GM23338 (cell line): ENCODE measurements around the gene IQSEC3. TPM values are rescaled to one million over a fixed set of nuclear protein-coding genes. Genes with fewer than 3 reads are reported as not detected.

Experiments
- ATAC-seq: fragments of 200-7000 bp; cut with Tn5 transposase; 3 replicates; pipeline ENCODE4 v1.9.1; 2020
- DNase-seq: peaks from one replicate; pipeline ENCODE4 v3.0.0-alpha.2; 2015; ENCODE audit warnings: low spot score
- H2AFZ ChIP-seq: fragments of 200-600 bp; sonication (generic); 2 replicates; pipeline ENCODE4 v1.8.0; 2016; ENCODE audit warnings: antibody characterized with exemption, mild to moderate bottlenecking, moderate library complexity
- H3F3A ChIP-seq: fragments of 200-600 bp; sonication (generic); replicated peaks from 2 replicates; pipeline ENCODE4 v1.8.0; 2017; ENCODE audit warnings: antibody characterized with exemption, mixed run types, low read depth
- H3K27ac ChIP-seq: fragments of 200-600 bp; sonication (generic); 2 replicates; pipeline ENCODE4 v1.6.1; 2016; ENCODE audit warnings: low read depth
- H3K27me3 ChIP-seq: fragments of 200-600 bp; sonication (generic); 2 replicates; pipeline ENCODE4 v1.8.0; 2016; ENCODE audit warnings: mild to moderate bottlenecking, mixed run types, moderate library complexity; ENCODE audit not compliant: insufficient read depth
- H3K36me3 ChIP-seq: fragments of 200-600 bp; sonication (generic); 2 replicates; pipeline ENCODE4 v1.8.0; 2016; ENCODE audit warnings: mild to moderate bottlenecking; ENCODE audit not compliant: insufficient read depth
- H3K4me1 ChIP-seq: fragments of 200-600 bp; sonication (generic); 2 replicates; pipeline ENCODE4 v1.8.0; 2016; ENCODE audit warnings: mild to moderate bottlenecking, moderate library complexity; ENCODE audit not compliant: insufficient read depth
- H3K4me2 ChIP-seq: fragments of 200-600 bp; sonication (generic); 2 replicates; pipeline ENCODE4 v1.7.1; 2017; ENCODE audit warnings: mixed run types
- H3K4me3 ChIP-seq: fragments of 200-600 bp; sonication (generic); 2 replicates; pipeline ENCODE4 v1.6.1; 2016; ENCODE audit warnings: mixed run types
- H3K79me2 ChIP-seq: fragments of 200-600 bp; sonication (generic); replicated peaks from 2 replicates; pipeline ENCODE4 v1.8.0; 2017; ENCODE audit warnings: mild to moderate bottlenecking; ENCODE audit not compliant: insufficient read depth
- H3K9me2 ChIP-seq: fragments of 200-600 bp; sonication (generic); 2 replicates; pipeline ENCODE4 v1.8.0; 2017; ENCODE audit not compliant: insufficient read depth
- H4K20me1 ChIP-seq: fragments of 200-600 bp; sonication (generic); replicated peaks from 2 replicates; pipeline ENCODE4 v1.8.0; 2017; ENCODE audit warnings: mild to moderate bottlenecking; ENCODE audit not compliant: insufficient read depth
- H3K27ac Mint-ChIP-seq: 2 replicates; pipeline ENCODE4 v1.8.0; 2020; ENCODE audit warnings: inconsistent platforms, mild to moderate bottlenecking, moderate library complexity, mixed read lengths
- H3K27me3 Mint-ChIP-seq: 3 replicates; pipeline ENCODE4 v1.8.0; 2022; ENCODE audit warnings: low read depth, mild to moderate bottlenecking, moderate library complexity, mixed read lengths, inconsistent platforms; ENCODE audit not compliant: insufficient read depth, poor library complexity
- H3K36me3 Mint-ChIP-seq: 3 replicates; pipeline ENCODE4 v1.8.0; 2021; ENCODE audit warnings: low read depth, mild to moderate bottlenecking, inconsistent platforms, moderate library complexity, mixed read lengths
- H3K4me1 Mint-ChIP-seq: 3 replicates; pipeline ENCODE4 v1.8.0; 2020; ENCODE audit warnings: mild to moderate bottlenecking, inconsistent platforms, mixed read lengths
- H3K4me3 Mint-ChIP-seq: 3 replicates; pipeline ENCODE4 v1.8.0; 2021; ENCODE audit warnings: moderate library complexity, mild to moderate bottlenecking, inconsistent platforms, mixed read lengths
- H3K9me3 Mint-ChIP-seq: 3 replicates; pipeline ENCODE4 v1.8.0; 2020; ENCODE audit warnings: moderate library complexity, mild to moderate bottlenecking, inconsistent platforms, mixed read lengths
- CREB1 ChIP-seq: fragments of 250-450 bp; sonication (Bioruptor Pico); IDR thresholded peaks from 2 replicates; pipeline ENCODE4 v1.5.0; 2020; ENCODE audit warnings: low read depth, mild to moderate bottlenecking, moderate library complexity
- CTCF ChIP-seq, 2 experiments: fragments of 200-600 bp in 1 of 2; sonication (generic) in 1 of 2; conservative IDR thresholded peaks; 2 replicates each; pipeline versions ENCODE4 v1.5.1 to v1.6.1; 2016 to 2017; ENCODE audit warnings: antibody characterized with exemption in 2 of 2, low read depth in 2 of 2, mild to moderate bottlenecking in 2 of 2, moderate library complexity in 1 of 2
- ETS1 ChIP-seq: IDR thresholded peaks from 2 replicates; pipeline ENCODE4 v1.6.1; 2016; ENCODE audit warnings: antibody characterized with exemption
- EZH2 ChIP-seq: fragments of 200-600 bp; sonication (generic); IDR thresholded peaks from one replicate; pipeline ENCODE4 v1.8.0; 2017; ENCODE audit warnings: antibody characterized with exemption, mild to moderate bottlenecking, low read depth; ENCODE audit not compliant: unreplicated experiment
- EZH2phosphoT487 ChIP-seq: fragments of 200-600 bp; sonication (generic); IDR thresholded peaks from one replicate; pipeline ENCODE4 v1.8.1; 2018; ENCODE audit warnings: antibody characterized with exemption; ENCODE audit not compliant: unreplicated experiment
- JUNB ChIP-seq: IDR thresholded peaks from one replicate; pipeline ENCODE4 v1.6.1; 2016; ENCODE audit warnings: antibody characterized with exemption; ENCODE audit not compliant: unreplicated experiment
- NANOG ChIP-seq: IDR thresholded peaks from 2 replicates; pipeline ENCODE4 v1.6.1; 2016; ENCODE audit warnings: antibody characterized with exemption, borderline replicate concordance
- POLR2AphosphoS5 ChIP-seq: IDR thresholded peaks from 2 replicates; pipeline ENCODE4 v1.6.1; 2016; ENCODE audit warnings: antibody characterized with exemption, low read depth
- REST ChIP-seq: IDR thresholded peaks from one replicate; pipeline ENCODE4 v1.6.1; 2018; ENCODE audit warnings: antibody characterized with exemption; ENCODE audit not compliant: unreplicated experiment
- STAT1 ChIP-seq: IDR thresholded peaks from one replicate; pipeline ENCODE4 v1.6.1; 2016; ENCODE audit warnings: antibody characterized with exemption; ENCODE audit not compliant: unreplicated experiment
- ZNF114 ChIP-seq: fragments of 250-450 bp; sonication (Bioruptor Pico); IDR thresholded peaks from 2 replicates; pipeline ENCODE4 v1.5.0; 2020; ENCODE audit warnings: mild to moderate bottlenecking, moderate library complexity
- ZNF331 ChIP-seq: fragments of 250-450 bp; sonication (Bioruptor Pico); IDR thresholded peaks from 2 replicates; pipeline ENCODE4 v1.5.0; 2020; ENCODE audit warnings: low read depth, mild to moderate bottlenecking, moderate library complexity
- ZNF462 ChIP-seq: fragments of 250-450 bp; sonication (Bioruptor Pico); IDR thresholded peaks from 2 replicates; pipeline ENCODE4 v1.5.0; 2020; ENCODE audit warnings: mild to moderate bottlenecking, moderate library complexity
- polyA plus RNA-seq: library from polyadenylated mRNA; unstranded; fragments of >200 nt; fragmentation: Nextera tagmentation; extraction: Ambion mirVana; gene quantifications from 2 replicates; pipeline ENCODE4 v1.2.1, GENCODE V29; 2016
- total RNA-seq: library from RNA; depleted of rRNA; stranded (reverse); fragments of >200 nt; shearing (Covaris generic); gene quantifications from 2 replicates; pipeline ENCODE4 v1.2.3, GENCODE V29; 2014

IQSEC3 gene
- total and polyA plus RNA-seq, 2 experiments from 2014 or later: 2.1 to 3.6 TPM

GRCh38 chr12:180445-180844, 113.9 kb downstream of the IQSEC3 start:
- no peaks in the 10 kb centered on the region for H3K27me3 ChIP-seq
- H3K4me3 ChIP-seq: no peak overlapping the region
- no peak for DNase-seq
- TF ChIP-seq CTCF (conservative IDR thresholded peaks at IDR 0.05; ENCODE audit: low read depth in 2 of 2) (no peak), REST (no peak), ZNF331 (no peak), JUNB (no peak), ZNF114 (no peak), NANOG (no peak), EZH2 (no peak), ZNF462 (CRISPR knock-in tag) (no peak), ETS1 (no peak), CREB1 (CRISPR knock-in tag) (no peak), STAT1 (no peak), EZH2phosphoT487 (no peak), POLR2AphosphoS5 (no peak)
- no peak overlapping the region for H2AFZ ChIP-seq
- Mint-ChIP-seq H3K27ac (no peak overlapping the region), H3K4me1 (peaks cover 28% of the 10 kb centered on the region), H3K4me3 (no peak overlapping the region; the same call in 2 of the 3 replicates), H3K36me3 (no peaks in the 10 kb centered on the region; the same call in 2 of the 3 replicates), H3K9me3 (no peaks in the 10 kb centered on the region), H3K27me3 (peaks cover 7% of the 10 kb centered on the region)
- H4K20me1 ChIP-seq: no peaks in the 10 kb centered on the region
- H3K79me2 ChIP-seq: no peaks in the 10 kb centered on the region
- H3F3A ChIP-seq: no peaks in the 10 kb centered on the region
- no peak overlapping the region for H3K4me2 ChIP-seq
- H3K9me2 ChIP-seq: no peaks in the 10 kb centered on the region
- H3K4me1 ChIP-seq: no peaks in the 10 kb centered on the region; the same call in 1 of the 2 replicates
- no peak overlapping the region for H3K27ac ChIP-seq
- no peaks in the 10 kb centered on the region; the same call in 1 of the 2 replicates for H3K36me3 ChIP-seq
- no peak for ATAC-seq
